GM19193 (cell line): ENCODE data around the gene HDAC5.
A peak's percentile ranks its signal among the peaks of the same experiment; 100 is the strongest.

Experiments used
- POLR2A ChIP-seq: IDR thresholded peaks from 4 replicates; pipeline ENCODE4 v1.6.1; 2011; ENCODE audit not compliant: insufficient read depth, insufficient read length; ENCODE audit errors: extremely low read depth

Gene HDAC5

DNA sequence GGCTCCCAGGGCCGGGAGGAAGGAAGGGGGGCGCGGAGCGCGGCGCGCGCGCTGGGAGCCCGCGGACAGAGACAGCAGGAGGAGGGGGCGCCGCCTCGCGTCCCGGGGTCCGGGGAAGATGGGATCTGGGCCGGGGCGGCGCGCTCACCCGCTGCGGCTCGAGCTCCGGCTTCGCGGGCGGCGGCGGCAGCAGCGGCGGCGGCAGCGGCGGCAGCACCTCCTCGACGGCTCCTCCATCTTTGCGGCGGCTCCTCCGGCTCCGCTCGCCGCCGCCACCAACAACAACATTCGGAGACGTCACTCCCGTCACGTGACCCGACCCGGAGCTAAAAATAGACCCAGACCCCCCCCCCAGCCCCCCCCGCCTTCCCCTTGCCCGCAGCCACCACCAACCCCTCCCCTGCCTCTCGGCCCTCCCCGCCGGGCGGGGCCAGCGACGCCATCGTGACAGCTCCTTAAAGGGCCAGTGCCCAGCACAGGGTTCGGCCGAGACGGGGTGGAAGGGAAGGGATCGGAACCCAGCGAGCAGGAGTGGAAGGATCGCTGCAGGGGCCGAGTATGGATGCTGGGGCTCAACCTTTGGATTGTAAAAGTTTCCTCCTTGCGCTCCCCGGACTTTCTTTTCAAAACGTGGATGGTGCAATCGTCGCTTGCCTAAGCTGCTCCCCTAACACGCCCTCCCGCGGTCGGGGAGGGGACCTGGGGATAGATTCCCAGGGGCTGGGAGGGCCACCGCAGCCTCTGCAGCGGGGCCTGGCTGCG, at the start of gene HDAC5:
Gene HDAC5, minus strand, starts transcription at position 286 of the 762 bp plus-strand sequence. CDS start 6,126 bp downstream, outside the sequence.
- peak; percentile 34 for TF ChIP-seq POLR2A

GRCh38 chr17:44171931-44172455, 48.6 kb upstream of the HDAC5 start:
- no peak for TF ChIP-seq POLR2A

DNA sequence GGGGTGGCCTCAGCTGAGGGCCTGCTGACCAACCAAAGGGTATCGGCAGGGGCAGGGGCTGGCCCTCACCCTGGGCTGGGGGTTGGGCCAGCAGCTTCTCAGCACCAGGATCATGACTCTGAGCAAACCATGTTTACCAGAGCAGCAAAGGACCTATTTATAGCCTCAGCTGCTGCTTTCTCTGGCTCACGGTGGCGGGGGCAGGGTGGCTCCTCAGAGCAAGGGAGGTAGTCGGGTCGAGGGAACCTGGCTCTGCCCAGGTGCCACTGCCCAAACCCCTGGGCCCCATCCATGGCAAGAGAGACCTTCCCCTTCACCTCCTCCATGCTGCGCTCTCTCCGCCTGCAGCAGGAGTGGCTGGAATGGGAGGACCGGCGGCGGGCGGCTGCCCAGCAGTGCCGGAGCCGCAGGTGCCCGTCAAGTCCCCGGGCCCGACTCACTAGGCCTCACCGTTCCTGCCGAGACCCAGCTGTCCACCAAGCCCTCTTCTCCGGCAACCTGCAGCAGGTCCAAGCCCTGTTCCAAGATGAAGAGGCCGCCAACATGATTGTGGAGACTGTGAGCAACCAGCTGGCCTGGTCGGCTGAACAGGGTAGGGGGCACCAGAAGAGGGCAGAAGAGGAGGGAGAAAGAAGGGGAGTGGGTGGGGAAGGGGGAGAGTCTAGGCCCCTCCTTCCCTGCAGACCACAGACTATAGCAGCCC, 47.2 kb upstream of the HDAC5 start, which contains the start of gene ASB16:
Gene ASB16, plus strand, starts transcription at position 206 of the 703 bp plus-strand sequence. Its CDS starts 86 bp downstream, at position 292.
- TF ChIP-seq POLR2A: no peak

GRCh38 chr17:44170135-44170498, 46.7 kb upstream of the HDAC5 start:
- no peak for TF ChIP-seq POLR2A

DNA sequence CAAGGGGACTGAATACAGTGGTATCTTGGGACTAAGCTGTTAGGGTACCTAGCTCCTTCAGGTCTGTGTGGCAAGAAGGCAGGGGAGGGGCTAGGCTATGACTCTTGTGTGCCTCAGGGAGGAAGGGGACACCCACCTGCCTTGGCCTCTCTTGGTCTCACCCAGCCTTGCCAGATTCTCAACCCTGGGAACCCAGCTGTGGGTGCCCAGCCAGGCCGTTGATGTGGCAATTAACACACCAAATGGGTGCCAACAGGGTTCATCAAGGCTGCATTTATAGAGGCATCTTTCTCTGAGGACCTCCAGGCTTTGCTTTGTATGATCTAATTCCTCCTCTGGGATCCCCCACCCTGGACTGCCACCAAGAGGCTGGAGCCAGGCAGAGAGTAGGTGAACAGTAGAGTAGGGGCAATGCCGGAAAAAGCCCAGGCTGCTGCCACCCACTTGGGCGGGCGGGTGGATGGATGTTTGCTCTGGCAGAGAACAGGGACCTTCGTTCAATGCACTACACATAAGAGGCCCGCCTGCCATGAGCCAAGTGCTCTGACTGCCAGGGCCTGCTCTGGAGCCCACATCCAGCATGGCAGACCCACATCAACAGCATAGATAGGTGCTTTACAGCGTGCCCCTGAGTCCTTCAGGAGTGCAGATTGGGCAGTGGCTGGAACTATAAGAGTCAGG, 43.9 kb upstream of the HDAC5 start:
- TF ChIP-seq POLR2A: no peak

GRCh38 chr17:44164476-44164875, 41.0 kb upstream of the HDAC5 start:
- TF ChIP-seq POLR2A: no peak

GRCh38 chr17:44159519-44160210, 36.2 kb upstream of the HDAC5 start:
- no peak for TF ChIP-seq POLR2A

GRCh38 chr17:44155488-44155887, 32.0 kb upstream of the HDAC5 start:
- TF ChIP-seq POLR2A: no peak

DNA sequence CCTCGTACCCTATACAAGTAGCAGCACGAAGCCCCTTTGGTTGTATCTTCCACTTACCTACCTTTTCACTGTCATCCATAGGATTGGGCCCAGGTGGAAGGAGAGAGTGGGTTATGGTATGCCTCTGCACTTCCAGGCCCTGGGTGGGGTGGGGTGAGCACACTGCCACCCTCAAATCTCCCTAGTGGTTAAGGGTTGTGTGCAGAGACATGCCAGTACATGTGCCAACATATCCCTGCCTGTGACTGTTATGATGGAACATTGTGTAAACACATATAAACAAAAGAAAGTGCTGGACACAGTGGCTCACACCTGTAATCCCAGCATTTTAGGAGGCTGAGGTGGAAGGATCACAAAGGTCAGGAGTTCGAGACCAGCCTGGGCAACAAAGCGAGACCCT, 29.4 kb upstream of the HDAC5 start:
- TF ChIP-seq POLR2A: no peak

DNA sequence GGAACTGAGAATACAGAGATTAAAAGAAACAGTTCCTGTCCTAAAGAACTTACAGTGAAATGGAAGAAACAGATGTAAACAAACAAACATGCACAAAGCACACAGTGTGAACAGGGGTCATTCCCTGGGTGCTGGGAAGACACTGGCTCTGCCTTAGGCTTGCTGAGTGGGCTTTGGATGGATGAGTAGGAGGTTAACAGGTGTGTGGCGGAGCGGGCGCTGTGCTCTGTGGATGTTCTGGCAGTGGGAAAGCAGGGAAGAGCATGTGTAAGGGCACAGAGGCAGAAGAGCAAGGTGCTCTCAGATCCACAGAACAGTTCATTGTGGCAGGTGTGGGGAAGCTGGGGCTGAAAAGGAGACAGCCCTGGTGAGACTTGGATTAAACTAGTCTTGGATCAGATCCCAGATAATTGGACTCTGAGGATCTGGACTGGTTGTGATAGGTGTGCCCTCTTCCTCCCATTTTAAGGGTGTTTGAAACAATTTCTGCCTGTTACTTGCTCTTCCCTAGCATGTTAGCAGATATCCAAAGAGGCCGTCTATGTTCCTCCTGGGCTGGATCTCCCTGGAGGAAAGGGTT, 26.4 kb upstream of the HDAC5 start:
- no peak for TF ChIP-seq POLR2A

DNA sequence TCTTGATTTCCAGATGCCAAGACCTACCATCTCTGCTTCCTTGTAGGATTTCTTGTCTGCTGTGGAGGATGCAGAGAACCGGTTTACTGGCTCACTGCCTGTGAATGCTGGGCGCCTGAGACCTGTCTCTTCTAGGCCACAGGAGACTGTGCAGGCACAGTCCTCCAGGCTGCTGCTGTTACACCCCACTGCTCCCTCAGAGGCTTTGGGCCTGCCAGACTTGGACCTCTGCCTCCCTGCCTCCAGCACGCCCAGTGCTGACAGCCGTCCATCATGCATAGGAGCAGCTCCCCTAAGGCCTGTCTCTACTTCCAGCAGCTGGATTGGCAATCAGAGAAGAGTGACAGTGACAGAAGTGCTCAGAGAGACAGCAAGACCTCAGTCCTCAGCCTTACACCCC, 24.4 kb upstream of the HDAC5 start:
- TF ChIP-seq POLR2A: no peak

- no peak for TF ChIP-seq POLR2A
Observed at GRCh38 chr17:44146375-44147346, 23.2 kb upstream of the HDAC5 start.
